ENCODE measurements around the gene MTA3.

MTA3 gene

DNA sequence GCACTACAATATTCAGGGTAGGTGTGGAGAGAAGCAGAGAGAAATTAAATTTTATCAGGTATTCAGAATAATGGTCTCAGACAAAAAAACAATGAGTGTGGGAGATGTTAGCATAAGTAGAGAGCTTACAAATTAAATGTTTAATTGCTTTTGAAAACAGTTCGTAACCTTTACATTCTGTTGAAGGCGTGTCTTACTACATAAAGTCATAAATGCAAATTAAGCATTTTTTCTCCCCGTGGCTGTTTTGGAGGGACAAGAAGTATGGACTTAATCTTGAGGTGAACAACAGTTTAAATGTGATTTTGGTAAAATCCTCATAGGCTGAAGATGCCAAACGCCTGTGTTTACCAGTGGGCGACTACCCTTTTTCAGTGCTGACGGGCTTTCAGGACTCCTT, 139.7 kb downstream of the MTA3 start:
- TF ChIP-seq TEAD4 (IDR thresholded peaks at IDR 0.05) (no peak), EP300 (IDR thresholded peaks at IDR 0.05; ENCODE audit: borderline replicate concordance) (no peak), TAF1 (IDR thresholded peaks at IDR 0.05; ENCODE audit: low read depth) (no peak), NFIC (IDR thresholded peaks at IDR 0.05) (no peak), YY1 (IDR thresholded peaks at IDR 0.05; ENCODE audit: low read depth) (no peak), EGR1 (IDR thresholded peaks at IDR 0.05) (no peak), CREB1 (IDR thresholded peaks at IDR 0.05; ENCODE audit: low read depth) (no peak)

DNA sequence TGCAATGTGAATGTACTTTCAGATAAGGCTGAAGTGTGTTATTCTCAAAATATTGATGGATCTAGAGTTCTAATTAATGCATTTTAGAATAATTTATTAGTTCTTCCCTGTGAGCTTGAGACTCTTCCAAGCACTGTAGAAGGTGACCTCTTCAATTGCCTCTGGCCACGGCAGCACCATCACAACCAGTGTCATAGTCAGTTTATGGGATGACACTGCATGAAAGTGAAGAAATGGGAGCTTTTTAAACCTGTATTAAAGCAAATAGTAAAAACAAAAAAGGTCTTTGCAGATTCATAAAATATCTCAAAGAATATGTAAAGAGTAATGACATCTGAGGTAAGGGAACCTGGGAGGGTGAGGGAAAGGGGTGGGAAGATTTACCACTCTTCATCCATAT, 143.5 kb downstream of the MTA3 start:
- TF ChIP-seq FOXM1 (IDR thresholded peaks at IDR 0.05; ENCODE audit: borderline replicate concordance, low read depth) (no peak), TCF12 (IDR thresholded peaks at IDR 0.05; ENCODE audit: low read depth) (no peak)
- TF ChIP-seq, protein P1, sequence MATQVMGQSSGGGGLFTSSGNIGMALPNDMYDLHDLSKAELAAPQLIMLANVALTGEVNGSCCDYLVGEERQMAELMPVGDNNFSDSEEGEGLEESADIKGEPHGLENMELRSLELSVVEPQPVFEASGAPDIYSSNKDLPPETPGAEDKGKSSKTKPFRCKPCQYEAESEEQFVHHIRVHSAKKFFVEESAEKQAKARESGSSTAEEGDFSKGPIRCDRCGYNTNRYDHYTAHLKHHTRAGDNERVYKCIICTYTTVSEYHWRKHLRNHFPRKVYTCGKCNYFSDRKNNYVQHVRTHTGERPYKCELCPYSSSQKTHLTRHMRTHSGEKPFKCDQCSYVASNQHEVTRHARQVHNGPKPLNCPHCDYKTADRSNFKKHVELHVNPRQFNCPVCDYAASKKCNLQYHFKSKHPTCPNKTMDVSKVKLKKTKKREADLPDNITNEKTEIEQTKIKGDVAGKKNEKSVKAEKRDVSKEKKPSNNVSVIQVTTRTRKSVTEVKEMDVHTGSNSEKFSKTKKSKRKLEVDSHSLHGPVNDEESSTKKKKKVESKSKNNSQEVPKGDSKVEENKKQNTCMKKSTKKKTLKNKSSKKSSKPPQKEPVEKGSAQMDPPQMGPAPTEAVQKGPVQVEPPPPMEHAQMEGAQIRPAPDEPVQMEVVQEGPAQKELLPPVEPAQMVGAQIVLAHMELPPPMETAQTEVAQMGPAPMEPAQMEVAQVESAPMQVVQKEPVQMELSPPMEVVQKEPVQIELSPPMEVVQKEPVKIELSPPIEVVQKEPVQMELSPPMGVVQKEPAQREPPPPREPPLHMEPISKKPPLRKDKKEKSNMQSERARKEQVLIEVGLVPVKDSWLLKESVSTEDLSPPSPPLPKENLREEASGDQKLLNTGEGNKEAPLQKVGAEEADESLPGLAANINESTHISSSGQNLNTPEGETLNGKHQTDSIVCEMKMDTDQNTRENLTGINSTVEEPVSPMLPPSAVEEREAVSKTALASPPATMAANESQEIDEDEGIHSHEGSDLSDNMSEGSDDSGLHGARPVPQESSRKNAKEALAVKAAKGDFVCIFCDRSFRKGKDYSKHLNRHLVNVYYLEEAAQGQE (IDR thresholded peaks at IDR 0.05; ENCODE audit: low read depth), result no peak

DNA sequence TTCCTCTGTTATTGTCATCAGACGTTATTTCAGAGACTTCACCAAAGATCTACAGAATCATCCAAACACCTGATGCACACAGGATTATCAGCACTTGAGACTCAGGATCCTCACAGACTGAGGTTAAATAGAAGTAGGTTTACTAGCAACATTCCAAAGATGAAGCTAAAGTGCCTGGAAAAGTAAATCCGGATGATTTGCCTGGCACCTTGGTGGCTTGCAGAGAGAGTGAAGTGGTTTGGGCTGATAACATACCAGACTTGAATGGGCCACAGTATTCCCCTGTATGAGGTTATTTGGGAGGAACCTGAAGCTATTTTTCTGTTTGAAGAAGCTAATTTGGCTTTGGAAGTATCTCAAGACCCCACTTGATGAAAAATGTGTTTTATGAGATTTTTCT, 144.5 kb downstream of the MTA3 start:
- TF ChIP-seq TEAD4 (IDR thresholded peaks at IDR 0.05) (no peak), YY1 (IDR thresholded peaks at IDR 0.05; ENCODE audit: low read depth) (no peak), CREB1 (IDR thresholded peaks at IDR 0.05; ENCODE audit: low read depth) (no peak), CEBPB (IDR thresholded peaks at IDR 0.05) (no peak), FOXM1 (IDR thresholded peaks at IDR 0.05; ENCODE audit: borderline replicate concordance, low read depth) (no peak)
- TF ChIP-seq, protein P2, sequence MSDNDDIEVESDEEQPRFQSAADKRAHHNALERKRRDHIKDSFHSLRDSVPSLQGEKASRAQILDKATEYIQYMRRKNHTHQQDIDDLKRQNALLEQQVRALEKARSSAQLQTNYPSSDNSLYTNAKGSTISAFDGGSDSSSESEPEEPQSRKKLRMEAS (IDR thresholded peaks at IDR 0.05), result no peak
- TF ChIP-seq, protein P3, sequence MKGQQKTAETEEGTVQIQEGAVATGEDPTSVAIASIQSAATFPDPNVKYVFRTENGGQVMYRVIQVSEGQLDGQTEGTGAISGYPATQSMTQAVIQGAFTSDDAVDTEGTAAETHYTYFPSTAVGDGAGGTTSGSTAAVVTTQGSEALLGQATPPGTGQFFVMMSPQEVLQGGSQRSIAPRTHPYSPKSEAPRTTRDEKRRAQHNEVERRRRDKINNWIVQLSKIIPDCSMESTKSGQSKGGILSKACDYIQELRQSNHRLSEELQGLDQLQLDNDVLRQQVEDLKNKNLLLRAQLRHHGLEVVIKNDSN (IDR thresholded peaks at IDR 0.05), result no peak

DNA sequence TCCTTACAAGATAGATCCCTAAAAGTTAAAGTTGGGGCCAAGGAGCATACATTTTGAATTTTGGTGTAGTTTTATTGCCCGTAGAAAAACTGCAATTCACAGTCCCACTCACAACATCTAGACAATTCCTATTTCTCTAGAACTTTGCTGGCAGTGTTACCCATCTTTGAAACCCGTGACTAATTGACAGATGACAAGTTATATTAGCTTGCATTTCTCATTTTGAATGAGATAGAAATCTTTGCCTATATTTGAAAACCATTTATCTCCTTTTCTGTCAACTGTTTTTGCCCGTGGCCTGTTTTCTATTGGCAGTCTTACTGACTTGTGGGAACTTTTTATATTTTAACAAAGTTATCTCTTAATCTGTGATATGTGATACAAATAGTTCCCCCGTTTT, 145.5 kb downstream of the MTA3 start:
- TF ChIP-seq, protein P1 (IDR thresholded peaks at IDR 0.05; ENCODE audit: low read depth), result no peak
- TF ChIP-seq ZBTB7A (IDR thresholded peaks at IDR 0.05; ENCODE audit: low read depth), result no peak
- no peak for TF ChIP-seq TCF12 (IDR thresholded peaks at IDR 0.05; ENCODE audit: low read depth)
- TF ChIP-seq, protein P2 (IDR thresholded peaks at IDR 0.05), result no peak
- TF ChIP-seq EGR1 (IDR thresholded peaks at IDR 0.05), result no peak
- no peak for TF ChIP-seq RAD21 (IDR thresholded peaks at IDR 0.05; ENCODE audit: low read depth)
- no peak for TF ChIP-seq TAF1 (IDR thresholded peaks at IDR 0.05; ENCODE audit: low read depth)
- TF ChIP-seq TEAD4 (IDR thresholded peaks at IDR 0.05), result no peak
- TF ChIP-seq NFIC (IDR thresholded peaks at IDR 0.05), result no peak
- no peak for TF ChIP-seq EP300 (IDR thresholded peaks at IDR 0.05; ENCODE audit: borderline replicate concordance)
- TF ChIP-seq YY1 (IDR thresholded peaks at IDR 0.05; ENCODE audit: low read depth), result no peak
- TF ChIP-seq, protein P3 (IDR thresholded peaks at IDR 0.05), result no peak
- TF ChIP-seq FOXM1 (IDR thresholded peaks at IDR 0.05; ENCODE audit: borderline replicate concordance, low read depth), result no peak
- no peak for TF ChIP-seq CEBPB (IDR thresholded peaks at IDR 0.05)
- TF ChIP-seq CREB1 (IDR thresholded peaks at IDR 0.05; ENCODE audit: low read depth), result no peak

DNA sequence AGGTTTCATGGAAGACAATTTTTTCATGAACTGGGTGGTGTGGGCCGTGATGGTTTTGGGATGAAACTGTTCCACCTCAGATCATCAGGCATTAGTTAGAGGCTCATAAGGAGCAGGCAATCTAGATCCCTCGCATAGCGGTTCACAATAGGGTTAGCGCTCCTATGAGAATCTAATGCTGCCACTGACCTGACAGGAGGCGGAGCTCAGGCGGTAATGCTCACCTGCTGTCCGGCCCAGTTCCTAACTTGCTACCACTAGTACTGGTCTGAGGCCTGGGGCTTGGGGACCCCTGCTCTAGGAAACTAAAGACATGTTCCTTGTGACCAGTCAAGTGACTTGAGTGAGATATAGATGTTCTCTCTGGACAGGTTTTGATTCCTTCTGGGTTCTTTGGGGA, 146.3 kb downstream of the MTA3 start:
- TF ChIP-seq ZBTB7A (IDR thresholded peaks at IDR 0.05; ENCODE audit: low read depth) (no peak), YY1 (IDR thresholded peaks at IDR 0.05; ENCODE audit: low read depth) (no peak), RAD21 (IDR thresholded peaks at IDR 0.05; ENCODE audit: low read depth) (no peak), TEAD4 (IDR thresholded peaks at IDR 0.05) (no peak)
- TF ChIP-seq, protein P2 (IDR thresholded peaks at IDR 0.05), result no peak

DNA sequence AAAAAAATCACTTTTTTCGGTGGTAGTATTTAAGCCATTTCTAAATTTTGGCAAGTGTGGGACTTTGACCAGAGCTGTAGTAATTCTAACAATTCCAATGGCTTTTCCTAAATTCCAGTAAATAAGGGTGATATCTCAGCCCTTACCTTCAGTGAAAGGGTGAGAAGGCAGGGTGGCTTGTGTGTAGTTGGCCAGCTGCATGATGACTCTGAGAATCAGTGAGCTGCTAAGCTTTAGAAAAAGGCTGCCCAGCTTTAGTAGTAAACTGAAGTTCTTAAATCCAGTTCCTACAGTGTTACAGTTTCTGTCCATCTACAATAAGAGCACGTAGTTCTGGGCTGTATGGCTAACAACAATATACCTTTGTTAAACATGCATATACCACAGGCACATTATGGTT, 153.5 kb downstream of the MTA3 start:
- TF ChIP-seq NFIC (IDR thresholded peaks at IDR 0.05), result no peak
